Panc1 (cell line): ENCODE measurements around the gene NUP58. TPM values are rescaled to one million over a fixed set of nuclear protein-coding genes. Genes with fewer than 3 reads are reported as not detected.

Experiments
- ATAC-seq: fragments of 200-7000 bp; cut with Tn5 transposase; 2 replicates; pipeline ENCODE4 v1.9.1; 2020; ENCODE audit warnings: mild to moderate bottlenecking, moderate library complexity
- BruUV-seq: library from RNA; stranded (reverse); fragments of 400-500 nt; replicated peaks from 2 replicates; lab custom pipeline; 2021; lab: Mats Ljungman, UMichigan
- CTCF ChIA-PET: fragments of 300-600 bp; sonication (Branson Sonifier 250); formaldehyde crosslinking; loops from one replicate; lab custom pipeline; 2022; ENCODE audit warnings: antibody characterized with exemption; lab: Charles Lee
- POLR2A ChIA-PET: fragments of 300-600 bp; sonication (Branson Sonifier 250); formaldehyde crosslinking; loops from one replicate; lab custom pipeline; 2022; ENCODE audit warnings: antibody characterized with exemption; lab: Charles Lee
- DNase-seq: peaks from one replicate; pipeline ENCODE4 v3.0.0-alpha.2; 2010; ENCODE audit warnings: low read depth, low spot score
- H3K27ac ChIP-seq: 2 replicates; pipeline ENCODE4 v1.5.1; 2011; ENCODE audit warnings: mild to moderate bottlenecking, low read length, inconsistent platforms
- H3K27me3 ChIP-seq: fragments of 200-500 bp; sonication (Bioruptor generic); 2 replicates; pipeline ENCODE4 v1.6.0; 2014; ENCODE audit warnings: low read length, inconsistent platforms; ENCODE audit not compliant: control insufficient read depth, insufficient read depth
- H3K36me3 ChIP-seq: fragments of 200-500 bp; sonication (Bioruptor generic); 2 replicates; pipeline ENCODE4 v1.5.1; 2014; ENCODE audit warnings: inconsistent platforms, mild to moderate bottlenecking, low read length, moderate library complexity; ENCODE audit not compliant: control insufficient read depth, insufficient read depth
- H3K4me1 ChIP-seq: 2 replicates; pipeline ENCODE4 v1.5.1; 2011; ENCODE audit warnings: inconsistent platforms, mild to moderate bottlenecking, low read length, moderate library complexity; ENCODE audit not compliant: control insufficient read depth, insufficient read depth
- H3K4me3 ChIP-seq, 2 experiments: 2 replicates each; pipeline ENCODE4 v1.5.1; 2011 to 2012; ENCODE audit warnings: low read depth in 2 of 2, low read length in 2 of 2, mild to moderate bottlenecking in 2 of 2, inconsistent platforms in 1 of 2, moderate library complexity in 1 of 2
- H3K9me3 ChIP-seq: fragments of 200-500 bp; sonication (Bioruptor generic); 2 replicates; pipeline ENCODE4 v1.5.1; 2014; ENCODE audit warnings: low read depth, mild to moderate bottlenecking, inconsistent platforms, low read length, moderate library complexity; ENCODE audit not compliant: control insufficient read depth, insufficient read depth
- CTCF ChIP-seq: fragments of 450-650 bp; IDR thresholded peaks from 2 replicates; pipeline ENCODE4 v1.5.1; 2017; ENCODE audit warnings: mild to moderate bottlenecking
- POLR2AphosphoS5 ChIP-seq: IDR thresholded peaks from 2 replicates; pipeline ENCODE4 v1.6.1; 2012; ENCODE audit warnings: mild to moderate bottlenecking, low read depth, low read length, moderate library complexity
- REST ChIP-seq, 2 experiments: IDR thresholded peaks; 2 replicates each; pipeline ENCODE4 v1.6.1; 2011 to 2012; ENCODE audit warnings: low read depth in 2 of 2, control low read depth in 1 of 2, low read length in 1 of 2, mild to moderate bottlenecking in 1 of 2, moderate library complexity in 1 of 2; ENCODE audit not compliant: insufficient read depth in 1 of 2
- SIN3A ChIP-seq: IDR thresholded peaks from 2 replicates; pipeline ENCODE4 v1.6.1; 2012; ENCODE audit warnings: low read depth, mild to moderate bottlenecking, low read length, moderate library complexity, borderline replicate concordance; ENCODE audit not compliant: insufficient read depth
- TCF7L2 ChIP-seq: IDR thresholded peaks from 2 replicates; pipeline ENCODE4 v1.6.1; 2011; ENCODE audit warnings: mild to moderate bottlenecking, low read depth, low read length, inconsistent platforms
- in situ Hi-C: cut with HindIII; loops from 2 replicates; pipeline ENCODE4 v1.10.0; 2016; ENCODE audit warnings: low sequenced_read_pairs, low pct_unique_long_range_greater_than_20kb
- intact Hi-C: fragments of 100-400 bp; cut with micrococcal nuclease; formaldehyde crosslinking; loops from one replicate; pipeline ENCODE4 v1.10.0; 2022; ENCODE audit not compliant: unreplicated experiment
- total RNA-seq: library from RNA; stranded (reverse); gene quantifications from one replicate; pipeline ENCODE4 v1.2.1, GENCODE V29; 2021; ENCODE audit not compliant: unreplicated experiment

Gene NUP58
- total RNA-seq, 1 experiment from 2014 or later: 40.0 TPM

GRCh38 chr13:25345576-25345975 lies 44.2 kb downstream of the NUP58 start:
- no peaks in the 10 kb centered on the region for H3K27me3 ChIP-seq
- no peaks in the 10 kb centered on the region for H3K9me3 ChIP-seq
- BruUV-seq: no TSS peak
- H3K36me3 ChIP-seq: no peaks in the 10 kb centered on the region
- ATAC-seq (no peak), DNase-seq (no peak)
- intact Hi-C loops (no loop called here), in situ Hi-C loops (no loop called here)
- ChIA-PET POLR2A (no interaction called here), CTCF (no interaction called here)
- TF ChIP-seq TCF7L2 (no peak), SIN3A (no peak), REST (IDR thresholded peaks at IDR 0.05; ENCODE audit: insufficient read depth in 1 of 2, low read depth in 2 of 2, low read length in 1 of 2) (no peak), POLR2AphosphoS5 (no peak), CTCF (no peak)
- H3K4me3 ChIP-seq: no peak overlapping the region
- H3K4me1 ChIP-seq: no peaks in the 10 kb centered on the region
- H3K27ac ChIP-seq: no peak overlapping the region

GRCh38 chr13:25347151-25347550 lies 45.7 kb downstream of the NUP58 start:
- in situ Hi-C loops: no loop called here
- ATAC-seq: no peak; the same call in 1 of the 2 replicates
- Histone ChIP-seq H3K4me1 (no peaks in the 10 kb centered on the region), H3K9me3 (no peaks in the 10 kb centered on the region), H3K27me3 (no peaks in the 10 kb centered on the region), H3K27ac (no peak overlapping the region), H3K36me3 (no peaks in the 10 kb centered on the region), H3K4me3 (no peak overlapping the region)
- no TSS peak for BruUV-seq
- CTCF ChIA-PET: no interaction called here
- POLR2A ChIA-PET: no interaction called here
- no peak for TF ChIP-seq POLR2AphosphoS5
- TF ChIP-seq SIN3A: no peak
- no peak for TF ChIP-seq REST (IDR thresholded peaks at IDR 0.05; ENCODE audit: insufficient read depth in 1 of 2, low read depth in 2 of 2, low read length in 1 of 2)
- no peak for TF ChIP-seq TCF7L2
- no peak for TF ChIP-seq CTCF
- no peak for DNase-seq
- intact Hi-C loops: no loop called here
